Progenitor cell of endocrine pancreas (in vitro differentiated cells): ENCODE measurements around the gene PCGF3. TPM values are rescaled to one million over a fixed set of nuclear protein-coding genes. Genes with fewer than 3 reads are reported as not detected.
A peak's percentile ranks its signal among the peaks of the same experiment; 100 is the strongest.

Experiments
- DNase-seq: peaks from one replicate; pipeline ENCODE4 v3.0.0; 2021; ENCODE audit warnings: low spot score; ENCODE audit not compliant: unreplicated experiment
- H3K27ac Mint-ChIP-seq: 2 replicates; pipeline ENCODE4 v1.8.0; 2021; ENCODE audit warnings: mild to moderate bottlenecking, moderate library complexity, mixed read lengths
- H3K27me3 Mint-ChIP-seq: 2 replicates; pipeline ENCODE4 v1.8.0; 2021; ENCODE audit warnings: mixed read lengths
- H3K36me3 Mint-ChIP-seq: 2 replicates; pipeline ENCODE4 v1.8.0; 2022; ENCODE audit warnings: mixed read lengths; ENCODE audit not compliant: insufficient read depth
- H3K4me1 Mint-ChIP-seq: 2 replicates; pipeline ENCODE4 v1.8.0; 2021; ENCODE audit warnings: low read depth, mixed read lengths
- H3K4me3 Mint-ChIP-seq: 2 replicates; pipeline ENCODE4 v1.8.0; 2021; ENCODE audit warnings: low read depth, mild to moderate bottlenecking, moderate library complexity, mixed read lengths
- H3K9me3 Mint-ChIP-seq: 2 replicates; pipeline ENCODE4 v1.8.0; 2021; ENCODE audit warnings: low read depth, mixed read lengths
- CTCF ChIP-seq: fragments of 200-600 bp; sonication (generic); IDR thresholded peaks from one replicate; pipeline ENCODE4 v1.5.0; 2021; ENCODE audit warnings: antibody characterized with exemption, mild to moderate bottlenecking; ENCODE audit not compliant: unreplicated experiment
- total RNA-seq: library from RNA; stranded (reverse); gene quantifications from 2 replicates; pipeline ENCODE4 v1.2.1, GENCODE V29; 2021

PCGF3 gene
- total RNA-seq, 1 donor from 2014 or later = 79.8 TPM

- TF ChIP-seq CTCF = no peak
- DNase-seq = no peak
- peaks cover 8% of the 10 kb centered on the region for H3K36me3 Mint-ChIP-seq
- no peaks in the 10 kb centered on the region for H3K27me3 Mint-ChIP-seq
- H3K9me3 Mint-ChIP-seq = no peaks in the 10 kb centered on the region
- H3K4me3 Mint-ChIP-seq = peak overlapping the region; percentile 86
- peak overlapping the region; percentile 92 for H3K27ac Mint-ChIP-seq
- peaks cover 6% of the 10 kb centered on the region for H3K4me1 Mint-ChIP-seq
These were observed 32.1 kb upstream of the PCGF3 start for GRCh38 chr4:673349-674091.

GRCh38 chr4:674172-675035, 31.2 kb upstream of the PCGF3 start, which contains the start of the genes ATP5ME and MYL5:
Gene ATP5ME, minus strand, starts transcription at chr4:674276. Its CDS starts 29 bp downstream, at chr4:674247.
Gene MYL5, plus strand, starts transcription at chr4:674542. Its CDS starts 3,485 bp downstream, at chr4:678027.
- H3K4me3 Mint-ChIP-seq = peak within 1 kb of the TSS; percentile 86
- peaks cover 6% of the 10 kb centered on the region for H3K4me1 Mint-ChIP-seq
- DNase-seq = peak; percentile 93
- peak within 1 kb of the TSS; percentile 93 for H3K27ac Mint-ChIP-seq
- TF ChIP-seq CTCF = peak; percentile 99
- no peaks in the 10 kb centered on the region for H3K27me3 Mint-ChIP-seq
- H3K9me3 Mint-ChIP-seq = no peaks in the 10 kb centered on the region
- H3K36me3 Mint-ChIP-seq = peaks cover 8% of the 10 kb centered on the region

- no peak for DNase-seq
- H3K27me3 Mint-ChIP-seq = no peaks in the 10 kb centered on the region
These were observed 30.4 kb upstream of the PCGF3 start for GRCh38 chr4:675036-675882.

GRCh38 chr4:675980-676870, 29.4 kb upstream of the PCGF3 start:
- Mint-ChIP-seq H3K27me3 (no peaks in the 10 kb centered on the region), H3K4me1 (peaks cover 6% of the 10 kb centered on the region), H3K4me3 (no peak overlapping the region), H3K36me3 (peaks cover 6% of the 10 kb centered on the region), H3K27ac (no peak overlapping the region), H3K9me3 (no peaks in the 10 kb centered on the region)
- DNase-seq = no peak
- no peak for TF ChIP-seq CTCF

More at GRCh38 chr4:675036-675882, 30.4 kb upstream of the PCGF3 start:
- Mint-ChIP-seq H3K27ac (no peak overlapping the region), H3K4me1 (peaks cover 6% of the 10 kb centered on the region), H3K9me3 (no peaks in the 10 kb centered on the region), H3K36me3 (peaks cover 8% of the 10 kb centered on the region), H3K4me3 (peak overlapping the region; percentile 86)
- no peak for TF ChIP-seq CTCF
